HG02840 (cell line): ENCODE data around the gene CEP44.
A peak's percentile ranks its signal among the peaks of the same experiment; 100 is the strongest.
"Not testable (repeated sequence)": the region's sequence is repeated elsewhere in the genome, so short reads cannot be mapped to it uniquely, and the experiment has no call there.

Experiments used
- ATAC-seq: cut with Tn5 transposase; IDR thresholded peaks from one replicate; pipeline ENCODE4 v1.9.1; 2021; ENCODE audit warnings: mild to moderate bottlenecking, moderate library complexity, moderate number of reproducible peaks; ENCODE audit not compliant: unreplicated experiment, low FRiP score

CEP44 gene

GRCh38 chr4:174277433-174277832 is 6.3 kb upstream of the CEP44 start:
- no peak for ATAC-seq

- ATAC-seq = no peak
Observed at GRCh38 chr4:174278467-174278866, 5.2 kb upstream of the CEP44 start.

GRCh38 chr4:174279433-174280155 is 4.1 kb upstream of the CEP44 start:
- no peak for ATAC-seq

- ATAC-seq = no peak
Observed at GRCh38 chr4:174281182-174281737, 2.5 kb upstream of the CEP44 start.

GRCh38 chr4:174281901-174282300 is 1.8 kb upstream of the CEP44 start:
- no peak for ATAC-seq

- ATAC-seq = peak; percentile 99
Observed at GRCh38 chr4:174282836-174283506, 740 bp upstream of the CEP44 start.

- no peak for ATAC-seq
Observed at GRCh38 chr4:174284487-174284886, 776 bp downstream of the CEP44 start.

GRCh38 chr4:174286870-174287269 is 3.2 kb downstream of the CEP44 start:
- no peak for ATAC-seq

- ATAC-seq = no peak
Observed at GRCh38 chr4:174292473-174292872, 8.8 kb downstream of the CEP44 start.

GRCh38 chr4:174294641-174295040 is 10.9 kb downstream of the CEP44 start:
- not testable (repeated sequence) for ATAC-seq

- ATAC-seq = not testable (repeated sequence)
Observed at GRCh38 chr4:174295142-174295541, 11.4 kb downstream of the CEP44 start.

- ATAC-seq = no peak
Observed at GRCh38 chr4:174303687-174304086, 20.0 kb downstream of the CEP44 start.

- no peak for ATAC-seq
Observed at GRCh38 chr4:174304664-174305063, 21.0 kb downstream of the CEP44 start.

GRCh38 chr4:174305961-174306360 is 22.2 kb downstream of the CEP44 start:
- ATAC-seq = no peak

GRCh38 chr4:174307694-174308093 is 24.0 kb downstream of the CEP44 start:
- no peak for ATAC-seq

- ATAC-seq = no peak
Observed at GRCh38 chr4:174312993-174313392, 29.3 kb downstream of the CEP44 start.

GRCh38 chr4:174314274-174314673 is 30.6 kb downstream of the CEP44 start:
- no peak for ATAC-seq

GRCh38 chr4:174314770-174315169 is 31.1 kb downstream of the CEP44 start:
- no peak for ATAC-seq

GRCh38 chr4:174316546-174316945 is 32.8 kb downstream of the CEP44 start:
- no peak for ATAC-seq

GRCh38 chr4:174316954-174317353 is 33.2 kb downstream of the CEP44 start:
- ATAC-seq = no peak

- no peak for ATAC-seq
Observed at GRCh38 chr4:174317531-174317930, 33.8 kb downstream of the CEP44 start.
